WTC11 (cell line): Measurements from ENCODE around the gene LY6G5C. TPM values are rescaled to one million over a fixed set of nuclear protein-coding genes. Genes with fewer than 3 reads are reported as not detected.

Experiments
- ATAC-seq: fragments of 200-7000 bp; cut with Tn5 transposase; 2 replicates; pipeline ENCODE4 v1.10.0; 2021; ENCODE audit warnings: mild to moderate bottlenecking, moderate library complexity
- CTCF ChIA-PET: fragments of 300-600 bp; sonication (Branson Sonifier 250); formaldehyde crosslinking; loops from one replicate; lab custom pipeline; 2021; ENCODE audit warnings: antibody characterized with exemption; lab: Charles Lee
- POLR2A ChIA-PET: fragments of 350-600 bp; sonication (Branson Sonifier 250); formaldehyde crosslinking; loops from one replicate; lab custom pipeline; 2021; ENCODE audit warnings: antibody characterized with exemption; lab: Charles Lee
- DNase-seq: peaks from one replicate; pipeline ENCODE4 v3.0.0; 2021; ENCODE audit warnings: low spot score
- H3K27ac Mint-ChIP-seq: 2 replicates; pipeline ENCODE4 v1.8.0; 2021; ENCODE audit warnings: mixed read lengths
- H3K27me3 Mint-ChIP-seq: 2 replicates; pipeline ENCODE4 v1.8.0; 2021; ENCODE audit warnings: low read depth, mild to moderate bottlenecking, moderate library complexity, mixed read lengths
- H3K36me3 Mint-ChIP-seq: 2 replicates; pipeline ENCODE4 v1.8.0; 2021; ENCODE audit warnings: mixed read lengths
- H3K4me1 Mint-ChIP-seq: 2 replicates; pipeline ENCODE4 v1.8.0; 2022; ENCODE audit warnings: mixed read lengths
- H3K4me3 Mint-ChIP-seq: 2 replicates; pipeline ENCODE4 v1.8.0; 2021; ENCODE audit warnings: mild to moderate bottlenecking, moderate library complexity, mixed read lengths
- H3K9me3 Mint-ChIP-seq: 2 replicates; pipeline ENCODE4 v1.8.0; 2021; ENCODE audit warnings: mixed read lengths
- CBFB ChIP-seq: sonication (generic); formaldehyde crosslinking; IDR thresholded peaks from 2 replicates; pipeline ENCODE4 v1.8.1; 2022; ENCODE audit warnings: mild to moderate bottlenecking, low read depth, missing genetic modification reagents
- CREB1 ChIP-seq: sonication (generic); formaldehyde crosslinking; IDR thresholded peaks from 2 replicates; pipeline ENCODE4 v1.8.0; 2023; ENCODE audit warnings: mild to moderate bottlenecking, missing genetic modification reagents
- ERG ChIP-seq: fragments of 250-450 bp; sonication (Bioruptor Pico); IDR thresholded peaks from 2 replicates; pipeline ENCODE4 v1.8.0; 2021; ENCODE audit warnings: mild to moderate bottlenecking
- ESRRA ChIP-seq: sonication (generic); formaldehyde crosslinking; IDR thresholded peaks from 2 replicates; pipeline ENCODE4 v1.8.1; 2022; ENCODE audit warnings: mild to moderate bottlenecking, missing genetic modification reagents, borderline replicate concordance
- FOXK1 ChIP-seq: sonication (generic); formaldehyde crosslinking; IDR thresholded peaks from 2 replicates; pipeline ENCODE4 v1.8.0; 2022; ENCODE audit warnings: mild to moderate bottlenecking, moderate library complexity, missing genetic modification reagents
- FOXP1 ChIP-seq: sonication (generic); formaldehyde crosslinking; IDR thresholded peaks from 2 replicates; pipeline ENCODE4 v1.8.0; 2022; ENCODE audit warnings: missing genetic modification reagents, mild to moderate bottlenecking, moderate library complexity, borderline replicate concordance
- FOXP4 ChIP-seq: sonication (generic); formaldehyde crosslinking; IDR thresholded peaks from 2 replicates; pipeline ENCODE4 v1.8.0; 2022; ENCODE audit warnings: mild to moderate bottlenecking, missing genetic modification reagents
- GRHL2 ChIP-seq: fragments of 250-450 bp; sonication (Bioruptor Pico); IDR thresholded peaks from 2 replicates; pipeline ENCODE4 v1.8.0; 2022; ENCODE audit warnings: mild to moderate bottlenecking, moderate library complexity; ENCODE audit not compliant: insufficient replicate concordance, severe bottlenecking
- HMGA2 ChIP-seq: fragments of 250-450 bp; sonication (Bioruptor Pico); IDR thresholded peaks from 2 replicates; pipeline ENCODE4 v1.4.0; 2021; ENCODE audit warnings: mild to moderate bottlenecking, moderate library complexity
- IRF1 ChIP-seq: sonication (generic); formaldehyde crosslinking; IDR thresholded peaks from 2 replicates; pipeline ENCODE4 v1.8.0; 2023; ENCODE audit warnings: missing genetic modification reagents
- JAZF1 ChIP-seq: fragments of 250-450 bp; sonication (Bioruptor Pico); IDR thresholded peaks from 2 replicates; pipeline ENCODE4 v1.9.0; 2021; ENCODE audit warnings: moderate library complexity, mild to moderate bottlenecking, inconsistent platforms
- NFATC4 ChIP-seq: fragments of 250-450 bp; sonication (Bioruptor Pico); IDR thresholded peaks from 2 replicates; pipeline ENCODE4 v1.9.0; 2021; ENCODE audit warnings: mild to moderate bottlenecking
- NFE2L1 ChIP-seq: sonication (generic); formaldehyde crosslinking; IDR thresholded peaks from 2 replicates; pipeline ENCODE4 v1.8.1; 2023; ENCODE audit warnings: missing genetic modification reagents
- NFYB ChIP-seq: sonication (generic); formaldehyde crosslinking; conservative IDR thresholded peaks from 2 replicates; pipeline ENCODE4 v1.8.0; 2022; ENCODE audit warnings: low read depth, missing genetic modification reagents
- NR3C1 ChIP-seq: sonication (generic); formaldehyde crosslinking; conservative IDR thresholded peaks from 2 replicates; pipeline ENCODE4 v1.8.1; 2023; ENCODE audit warnings: low read depth, mild to moderate bottlenecking, missing genetic modification reagents
- ZBTB43 ChIP-seq: sonication (generic); formaldehyde crosslinking; IDR thresholded peaks from 2 replicates; pipeline ENCODE4 v1.8.1; 2023; ENCODE audit warnings: mild to moderate bottlenecking, missing genetic modification reagents
- ZNF396 ChIP-seq: fragments of 250-450 bp; sonication (Bioruptor Pico); IDR thresholded peaks from 2 replicates; pipeline ENCODE4 v1.8.0; 2021; ENCODE audit warnings: mild to moderate bottlenecking, moderate library complexity, borderline replicate concordance
- ZNF512 ChIP-seq: sonication (generic); formaldehyde crosslinking; IDR thresholded peaks from 2 replicates; pipeline ENCODE4 v1.8.1; 2022; ENCODE audit warnings: missing genetic modification reagents, borderline replicate concordance
- total RNA-seq: library from RNA; stranded (reverse); gene quantifications from 3 replicates; pipeline ENCODE4 v1.2.3, GENCODE V29; 2021
- TF ChIP-seq, protein P1 (sequence below): fragments of 250-450 bp; sonication (Bioruptor Pico); IDR thresholded peaks from 2 replicates; pipeline ENCODE4 v1.9.0; 2021; ENCODE audit warnings: mild to moderate bottlenecking

Gene LY6G5C
- total RNA-seq, 1 experiment from 2014 or later, result 1.0 TPM

DNA sequence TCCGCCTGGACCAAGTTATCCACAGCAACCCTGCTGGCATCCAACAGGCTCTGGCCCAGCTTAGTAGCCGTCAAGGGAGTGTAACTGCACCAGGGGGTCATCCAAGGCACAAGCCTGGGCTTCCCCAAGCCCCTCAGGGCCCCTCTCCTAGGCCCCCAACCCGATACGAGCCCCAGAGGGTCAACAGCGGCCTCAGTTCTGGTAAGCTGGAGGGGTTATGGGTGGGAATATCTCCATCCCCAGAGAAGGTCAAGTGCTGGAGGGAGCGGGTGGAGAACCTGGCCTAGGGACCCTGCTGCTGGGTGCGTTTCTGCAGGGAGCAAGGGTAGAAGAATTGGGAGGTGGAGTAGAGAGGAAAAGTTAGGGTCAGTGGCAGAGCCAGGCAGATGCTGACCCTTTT is 47.4 kb downstream of the LY6G5C start (continued):
- TF ChIP-seq ZNF512, result no peak
- TF ChIP-seq IRF1 (CRISPR knock-in tag), result no peak
- no peak for TF ChIP-seq FOXP4
- TF ChIP-seq NFYB, result no peak
- no peak for TF ChIP-seq NFE2L1 (CRISPR knock-in tag)
- TF ChIP-seq ZBTB43 (CRISPR knock-in tag), result no peak

GRCh38 chr6:31632279-31632946 is 48.5 kb downstream of the LY6G5C start:
- DNase-seq (no peak), ATAC-seq (no peak)
- H3K36me3 Mint-ChIP-seq, result peaks cover 92% of the 10 kb centered on the region
- no peaks in the 10 kb centered on the region for H3K4me1 Mint-ChIP-seq
- no peaks in the 10 kb centered on the region for H3K9me3 Mint-ChIP-seq
- H3K27ac Mint-ChIP-seq, result peak overlapping the region; percentile 82
- POLR2A ChIA-PET, result interaction anchor here (0.6 kb wide), 1 partner anchor 19 kb away, joined by 4 read pairs; no protein-coding TSS in a partner anchor
- CTCF ChIA-PET, result no interaction called here
- TF ChIP-seq FOXP1 (CRISPR knock-in tag) (peak; percentile 38; the same call in 1 of the 2 replicates), JAZF1 (CRISPR knock-in tag) (no peak), HMGA2 (no peak), FOXK1 (CRISPR knock-in tag) (0 out of 2 replicates have a peak, but pooled peaks have one; percentile 32), ERG (CRISPR knock-in tag) (no peak)
- H3K27me3 Mint-ChIP-seq, result no peaks in the 10 kb centered on the region; the same call in 1 of the 2 replicates
- no peak overlapping the region for H3K4me3 Mint-ChIP-seq

DNA sequence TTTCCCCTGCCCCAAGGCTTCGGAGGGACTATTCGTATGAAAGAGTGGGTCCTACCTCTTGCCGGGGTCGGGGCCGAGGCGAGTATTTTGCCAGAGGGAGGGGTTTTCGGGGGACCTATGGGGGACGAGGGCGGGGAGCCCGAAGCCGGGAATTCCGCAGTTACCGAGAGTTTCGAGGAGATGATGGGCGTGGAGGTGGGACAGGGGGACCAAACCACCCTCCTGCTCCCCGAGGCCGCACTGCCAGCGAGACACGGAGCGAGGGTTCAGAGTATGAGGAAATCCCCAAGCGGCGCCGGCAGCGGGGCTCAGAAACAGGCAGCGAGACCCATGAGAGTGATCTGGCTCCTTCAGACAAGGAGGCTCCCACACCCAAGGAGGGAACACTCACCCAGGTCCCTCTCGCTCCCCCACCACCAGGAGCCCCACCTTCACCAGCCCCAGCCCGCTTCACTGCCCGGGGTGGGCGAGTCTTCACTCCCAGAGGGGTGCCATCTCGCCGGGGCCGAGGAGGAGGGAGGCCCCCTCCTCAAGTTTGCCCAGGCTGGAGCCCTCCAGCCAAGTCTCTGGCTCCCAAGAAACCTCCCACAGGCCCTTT is 49.1 kb downstream of the LY6G5C start:
- Mint-ChIP-seq H3K4me3 (no peak overlapping the region), H3K27ac (peak overlapping the region; percentile 82), H3K9me3 (no peaks in the 10 kb centered on the region), H3K27me3 (no peaks in the 10 kb centered on the region; the same call in 1 of the 2 replicates), H3K4me1 (no peaks in the 10 kb centered on the region), H3K36me3 (peaks cover 91% of the 10 kb centered on the region)
- ChIA-PET POLR2A (no interaction called here), CTCF (no interaction called here)
- no peak for DNase-seq
- ATAC-seq, result no peak; the same call in 1 of the 2 replicates
- TF ChIP-seq JAZF1 (CRISPR knock-in tag), result no peak
- TF ChIP-seq NFATC4, result no peak
- no peak for TF ChIP-seq CBFB (CRISPR knock-in tag)
- TF ChIP-seq ZNF512, result no peak
- no peak for TF ChIP-seq GRHL2 (CRISPR knock-in tag)
- TF ChIP-seq CREB1, result no peak
- no peak for TF ChIP-seq NR3C1 (CRISPR knock-in tag)
- TF ChIP-seq IRF1 (CRISPR knock-in tag), result no peak
- no peak for TF ChIP-seq ZNF396 (CRISPR knock-in tag)
- TF ChIP-seq, protein P1, sequence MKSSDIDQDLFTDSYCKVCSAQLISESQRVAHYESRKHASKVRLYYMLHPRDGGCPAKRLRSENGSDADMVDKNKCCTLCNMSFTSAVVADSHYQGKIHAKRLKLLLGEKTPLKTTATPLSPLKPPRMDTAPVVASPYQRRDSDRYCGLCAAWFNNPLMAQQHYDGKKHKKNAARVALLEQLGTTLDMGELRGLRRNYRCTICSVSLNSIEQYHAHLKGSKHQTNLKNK (CRISPR knock-in tag), result no peak
- TF ChIP-seq ESRRA (CRISPR knock-in tag), result no peak
